ENCODE results near the gene GUCY2F. TPM values are rescaled to one million over a fixed set of nuclear protein-coding genes. Genes with fewer than 3 reads are reported as not detected.

The GUCY2F gene
- total and polyA plus RNA-seq, 3 donors from 2014 or later, result 0.32 to 0.56 (median 0.55) TPM

- DNase-seq, result no peak
- TF ChIP-seq, protein P1, sequence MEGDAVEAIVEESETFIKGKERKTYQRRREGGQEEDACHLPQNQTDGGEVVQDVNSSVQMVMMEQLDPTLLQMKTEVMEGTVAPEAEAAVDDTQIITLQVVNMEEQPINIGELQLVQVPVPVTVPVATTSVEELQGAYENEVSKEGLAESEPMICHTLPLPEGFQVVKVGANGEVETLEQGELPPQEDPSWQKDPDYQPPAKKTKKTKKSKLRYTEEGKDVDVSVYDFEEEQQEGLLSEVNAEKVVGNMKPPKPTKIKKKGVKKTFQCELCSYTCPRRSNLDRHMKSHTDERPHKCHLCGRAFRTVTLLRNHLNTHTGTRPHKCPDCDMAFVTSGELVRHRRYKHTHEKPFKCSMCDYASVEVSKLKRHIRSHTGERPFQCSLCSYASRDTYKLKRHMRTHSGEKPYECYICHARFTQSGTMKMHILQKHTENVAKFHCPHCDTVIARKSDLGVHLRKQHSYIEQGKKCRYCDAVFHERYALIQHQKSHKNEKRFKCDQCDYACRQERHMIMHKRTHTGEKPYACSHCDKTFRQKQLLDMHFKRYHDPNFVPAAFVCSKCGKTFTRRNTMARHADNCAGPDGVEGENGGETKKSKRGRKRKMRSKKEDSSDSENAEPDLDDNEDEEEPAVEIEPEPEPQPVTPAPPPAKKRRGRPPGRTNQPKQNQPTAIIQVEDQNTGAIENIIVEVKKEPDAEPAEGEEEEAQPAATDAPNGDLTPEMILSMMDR (IDR thresholded peaks at IDR 0.05), result no peak
- no peak for TF ChIP-seq POLR2A (IDR thresholded peaks at IDR 0.05)
- intact Hi-C loops (cut with DNase I; ENCODE audit: low total_unique reads), result no loop called here
- H3K4me3 ChIP-seq, result no peak overlapping the region
- no peaks in the 10 kb centered on the region for H3K36me3 ChIP-seq (ENCODE audit: low read depth, missing control alignments)
- WGBS, 2 donors, result 93 to 95% methylated on average over 3 of the region's 3 CpGs
- H3K4me1 ChIP-seq, result no peaks in the 10 kb centered on the region
- no peaks in the 10 kb centered on the region for H3K27me3 ChIP-seq
- no peaks in the 10 kb centered on the region for H3K9me3 ChIP-seq
- no peak overlapping the region for H3K27ac ChIP-seq
These were observed 33.5 kb downstream of the GUCY2F start for GRCh38 chrX:109448282-109448938.

GRCh38 chrX:109441266-109441665 lies 40.6 kb downstream of the GUCY2F start:
- 68 to 72% methylated on average over 2 of the region's 2 CpGs for WGBS, 2 donors
- no peak for DNase-seq
- H3K4me3 ChIP-seq, result no peak overlapping the region
- H3K27ac ChIP-seq, result no peak overlapping the region
- no peaks in the 10 kb centered on the region for H3K27me3 ChIP-seq
- TF ChIP-seq, protein P1 (IDR thresholded peaks at IDR 0.05), result no peak
- no peaks in the 10 kb centered on the region for H3K4me1 ChIP-seq
- no peaks in the 10 kb centered on the region for H3K9me3 ChIP-seq
- intact Hi-C loops (cut with DNase I; ENCODE audit: low total_unique reads), result no loop called here
- H3K36me3 ChIP-seq (ENCODE audit: low read depth, missing control alignments), result no peaks in the 10 kb centered on the region

GRCh38 chrX:109440475-109440874 lies 41.4 kb downstream of the GUCY2F start:
- intact Hi-C loops (cut with DNase I; ENCODE audit: low total_unique reads), result no loop called here
- no peak for DNase-seq
- Histone ChIP-seq H3K4me1 (no peaks in the 10 kb centered on the region), H3K27ac (no peak overlapping the region), H3K27me3 (no peaks in the 10 kb centered on the region), H3K9me3 (no peaks in the 10 kb centered on the region), H3K4me3 (no peak overlapping the region), H3K36me3 (ENCODE audit: low read depth, missing control alignments) (no peaks in the 10 kb centered on the region)
- TF ChIP-seq, protein P1 (IDR thresholded peaks at IDR 0.05), result no peak

DNA sequence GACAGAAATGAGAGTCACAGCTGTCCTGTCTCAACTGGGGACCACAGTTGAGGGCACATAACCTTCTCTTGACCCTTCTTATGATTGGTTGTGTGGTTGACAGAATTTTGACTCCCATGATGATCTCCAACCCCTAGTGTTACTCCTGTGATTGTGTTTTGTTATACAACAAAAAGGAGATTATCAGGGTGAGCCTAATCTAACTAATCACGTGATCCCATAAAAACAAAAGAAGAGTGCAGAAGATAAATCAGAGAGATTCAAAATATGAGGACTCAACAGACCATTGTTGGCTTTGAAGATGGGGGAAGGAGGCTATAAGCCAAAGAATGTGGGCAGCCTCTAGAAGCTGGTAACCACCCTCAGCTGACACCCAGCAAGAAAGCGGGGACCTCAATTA lies 72.7 kb downstream of the GUCY2F start:
- H3K36me3 ChIP-seq (ENCODE audit: low read depth, missing control alignments), result no peaks in the 10 kb centered on the region
- WGBS, 2 donors, result 88 to 92% methylated on average over 2 of the region's 2 CpGs
- no peak for DNase-seq

More for the DNA sequence above, 72.7 kb downstream of the GUCY2F start:
- H3K4me3 ChIP-seq, result no peak overlapping the region
- intact Hi-C loops (cut with DNase I; ENCODE audit: low total_unique reads), result no loop called here
- no peaks in the 10 kb centered on the region for H3K27me3 ChIP-seq
- TF ChIP-seq POLR2A (IDR thresholded peaks at IDR 0.05), result no peak
- TF ChIP-seq, protein P1 (IDR thresholded peaks at IDR 0.05), result no peak
- no peaks in the 10 kb centered on the region for H3K4me1 ChIP-seq
- no peak overlapping the region for H3K27ac ChIP-seq
- H3K9me3 ChIP-seq, result no peaks in the 10 kb centered on the region
